IPS-15b (cell line): ENCODE results near the gene GSG1L.

Experiments used
- H3K27me3 ChIP-seq: one replicate; pipeline ENCODE4 v1.6.1; 2013; ENCODE audit warnings: low read length; ENCODE audit not compliant: control insufficient read depth, insufficient read depth
- H3K36me3 ChIP-seq: one replicate; pipeline ENCODE4 v1.6.1; 2013; ENCODE audit warnings: low read length; ENCODE audit not compliant: control insufficient read depth, insufficient read depth
- H3K4me1 ChIP-seq: one replicate; pipeline ENCODE4 v1.6.1; 2013; ENCODE audit warnings: mild to moderate bottlenecking, low read length; ENCODE audit not compliant: control insufficient read depth, insufficient read depth
- H3K4me3 ChIP-seq: one replicate; pipeline ENCODE4 v1.5.1; 2013; ENCODE audit warnings: low read depth, low read length
- H3K9ac ChIP-seq: one replicate; pipeline ENCODE4 v1.6.1; 2013; ENCODE audit warnings: low read depth, mild to moderate bottlenecking, low read length
- H3K9me3 ChIP-seq: one replicate; pipeline ENCODE4 v1.6.1; 2013; ENCODE audit warnings: mild to moderate bottlenecking, low read length; ENCODE audit not compliant: control insufficient read depth, insufficient read depth

Gene GSG1L

GRCh38 chr16:28027055-28027454 is 36.5 kb downstream of the GSG1L start:
- H3K9ac ChIP-seq, result no peak overlapping the region
- no peaks in the 10 kb centered on the region for H3K4me1 ChIP-seq

GRCh38 chr16:28025631-28026030 is 37.9 kb downstream of the GSG1L start:
- H3K4me1 ChIP-seq, result no peaks in the 10 kb centered on the region
- H3K36me3 ChIP-seq, result no peaks in the 10 kb centered on the region
- no peak overlapping the region for H3K4me3 ChIP-seq
- H3K27me3 ChIP-seq, result no peaks in the 10 kb centered on the region
- no peak overlapping the region for H3K9ac ChIP-seq
- no peaks in the 10 kb centered on the region for H3K9me3 ChIP-seq

More at GRCh38 chr16:28027055-28027454, 36.5 kb downstream of the GSG1L start:
- Histone ChIP-seq H3K9me3 (no peaks in the 10 kb centered on the region), H3K4me3 (no peak overlapping the region), H3K36me3 (no peaks in the 10 kb centered on the region), H3K27me3 (no peaks in the 10 kb centered on the region)

GRCh38 chr16:28019218-28019617 is 44.3 kb downstream of the GSG1L start:
- Histone ChIP-seq H3K4me1 (no peaks in the 10 kb centered on the region), H3K4me3 (no peak overlapping the region), H3K36me3 (no peaks in the 10 kb centered on the region), H3K9ac (no peak overlapping the region), H3K27me3 (no peaks in the 10 kb centered on the region), H3K9me3 (no peaks in the 10 kb centered on the region)

- Histone ChIP-seq H3K27me3 (no peaks in the 10 kb centered on the region), H3K36me3 (no peaks in the 10 kb centered on the region), H3K4me1 (no peaks in the 10 kb centered on the region), H3K4me3 (no peak overlapping the region), H3K9me3 (no peaks in the 10 kb centered on the region), H3K9ac (no peak overlapping the region)
Measured at GRCh38 chr16:28014851-28015250, 48.7 kb downstream of the GSG1L start.

- H3K4me3 ChIP-seq, result no peak overlapping the region
- no peaks in the 10 kb centered on the region for H3K27me3 ChIP-seq
- H3K9ac ChIP-seq, result no peak overlapping the region
Measured at GRCh38 chr16:28013878-28014277, 49.6 kb downstream of the GSG1L start.

GRCh38 chr16:28013392-28013791 is 50.1 kb downstream of the GSG1L start:
- Histone ChIP-seq H3K4me1 (no peaks in the 10 kb centered on the region), H3K9me3 (no peaks in the 10 kb centered on the region), H3K4me3 (no peak overlapping the region), H3K36me3 (no peaks in the 10 kb centered on the region), H3K9ac (no peak overlapping the region), H3K27me3 (no peaks in the 10 kb centered on the region)

More at GRCh38 chr16:28013878-28014277, 49.6 kb downstream of the GSG1L start:
- Histone ChIP-seq H3K36me3 (no peaks in the 10 kb centered on the region), H3K9me3 (no peaks in the 10 kb centered on the region), H3K4me1 (no peaks in the 10 kb centered on the region)

GRCh38 chr16:28011971-28012445 is 51.5 kb downstream of the GSG1L start:
- Histone ChIP-seq H3K9me3 (no peaks in the 10 kb centered on the region), H3K9ac (no peak overlapping the region), H3K36me3 (no peaks in the 10 kb centered on the region), H3K27me3 (no peaks in the 10 kb centered on the region), H3K4me3 (no peak overlapping the region), H3K4me1 (no peaks in the 10 kb centered on the region)

- Histone ChIP-seq H3K9me3 (no peaks in the 10 kb centered on the region), H3K4me1 (no peaks in the 10 kb centered on the region), H3K27me3 (no peaks in the 10 kb centered on the region), H3K4me3 (no peak overlapping the region), H3K36me3 (no peaks in the 10 kb centered on the region), H3K9ac (no peak overlapping the region)
Measured at GRCh38 chr16:28011223-28011622, 52.3 kb downstream of the GSG1L start.

GRCh38 chr16:28010671-28011070 is 52.8 kb downstream of the GSG1L start:
- Histone ChIP-seq H3K9ac (no peak overlapping the region), H3K27me3 (no peaks in the 10 kb centered on the region), H3K36me3 (no peaks in the 10 kb centered on the region), H3K4me1 (no peaks in the 10 kb centered on the region), H3K9me3 (no peaks in the 10 kb centered on the region), H3K4me3 (no peak overlapping the region)

- Histone ChIP-seq H3K4me1 (no peaks in the 10 kb centered on the region), H3K9ac (no peak overlapping the region), H3K9me3 (no peaks in the 10 kb centered on the region), H3K27me3 (no peaks in the 10 kb centered on the region), H3K36me3 (no peaks in the 10 kb centered on the region), H3K4me3 (no peak overlapping the region)
Measured at GRCh38 chr16:28009586-28010373, 53.7 kb downstream of the GSG1L start.

GRCh38 chr16:28003923-28004322 is 59.6 kb downstream of the GSG1L start:
- Histone ChIP-seq H3K4me1 (no peaks in the 10 kb centered on the region), H3K9me3 (no peaks in the 10 kb centered on the region), H3K4me3 (no peak overlapping the region), H3K27me3 (no peaks in the 10 kb centered on the region), H3K9ac (no peak overlapping the region), H3K36me3 (no peaks in the 10 kb centered on the region)
